ENCODE data around the gene AKAP7.

DNA sequence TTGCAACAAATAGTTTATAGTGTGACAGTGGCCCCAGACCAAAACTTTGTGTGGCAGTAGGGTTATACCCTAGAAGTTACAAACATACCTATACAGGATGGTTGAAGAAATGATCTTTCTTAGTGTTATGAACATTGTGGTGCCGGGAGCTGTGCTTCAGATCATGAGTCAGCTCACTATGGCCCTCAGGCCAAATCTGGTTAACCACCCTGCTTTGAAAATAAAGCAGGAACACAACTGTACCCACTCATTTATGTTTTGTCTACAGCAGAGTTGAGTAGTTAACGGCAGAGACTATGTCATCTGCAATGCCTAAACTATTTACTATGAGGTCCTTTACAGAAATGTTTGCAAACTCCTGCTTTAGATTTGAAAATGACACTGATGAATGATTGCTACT, 24.3 kb downstream of the AKAP7 start:
- TF ChIP-seq, protein P1, sequence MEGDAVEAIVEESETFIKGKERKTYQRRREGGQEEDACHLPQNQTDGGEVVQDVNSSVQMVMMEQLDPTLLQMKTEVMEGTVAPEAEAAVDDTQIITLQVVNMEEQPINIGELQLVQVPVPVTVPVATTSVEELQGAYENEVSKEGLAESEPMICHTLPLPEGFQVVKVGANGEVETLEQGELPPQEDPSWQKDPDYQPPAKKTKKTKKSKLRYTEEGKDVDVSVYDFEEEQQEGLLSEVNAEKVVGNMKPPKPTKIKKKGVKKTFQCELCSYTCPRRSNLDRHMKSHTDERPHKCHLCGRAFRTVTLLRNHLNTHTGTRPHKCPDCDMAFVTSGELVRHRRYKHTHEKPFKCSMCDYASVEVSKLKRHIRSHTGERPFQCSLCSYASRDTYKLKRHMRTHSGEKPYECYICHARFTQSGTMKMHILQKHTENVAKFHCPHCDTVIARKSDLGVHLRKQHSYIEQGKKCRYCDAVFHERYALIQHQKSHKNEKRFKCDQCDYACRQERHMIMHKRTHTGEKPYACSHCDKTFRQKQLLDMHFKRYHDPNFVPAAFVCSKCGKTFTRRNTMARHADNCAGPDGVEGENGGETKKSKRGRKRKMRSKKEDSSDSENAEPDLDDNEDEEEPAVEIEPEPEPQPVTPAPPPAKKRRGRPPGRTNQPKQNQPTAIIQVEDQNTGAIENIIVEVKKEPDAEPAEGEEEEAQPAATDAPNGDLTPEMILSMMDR (IDR thresholded peaks at IDR 0.05; ENCODE audit: poor library complexity), result no peak
- TF ChIP-seq EZH2 (IDR thresholded peaks at IDR 0.05; ENCODE audit: borderline replicate concordance), result no peak
